Activated naive CD8-positive, alpha-beta T cell treated with anti-CD3 and anti-CD28 coated beads, Interleukin-2, amount 50 U/mL, for 16 hours (primary cell): Measurements from ENCODE around the gene EP300.
"Not testable (repeated sequence)": the region's sequence is repeated elsewhere in the genome, so short reads cannot be mapped to it uniquely, and the experiment has no call there.

Experiments used
- DNase-seq: peaks from one replicate; pipeline ENCODE4 v3.0.0-alpha.2; 2020; ENCODE audit warnings: low read depth, low spot score

Gene EP300

GRCh38 chr22:41147722-41148121 lies 55.3 kb downstream of the EP300 start:
- no peak for DNase-seq

GRCh38 chr22:41152902-41153301 lies 60.5 kb downstream of the EP300 start:
- DNase-seq, result no peak

- DNase-seq, result no peak
Measured at GRCh38 chr22:41157083-41157482, 64.7 kb downstream of the EP300 start.

GRCh38 chr22:41169157-41169556 lies 76.8 kb downstream of the EP300 start:
- no peak for DNase-seq

- no peak for DNase-seq
Measured at GRCh38 chr22:41171996-41172395, 79.6 kb downstream of the EP300 start.

- DNase-seq, result no peak
Measured at GRCh38 chr22:41175546-41175945, 83.2 kb downstream of the EP300 start.

- no peak for DNase-seq
Measured at GRCh38 chr22:41177040-41177621, 84.7 kb downstream of the EP300 start.

GRCh38 chr22:41177622-41178424 lies 85.4 kb downstream of the EP300 start:
- DNase-seq, result no peak

GRCh38 chr22:41178425-41178975 lies 86.1 kb downstream of the EP300 start:
- no peak for DNase-seq

GRCh38 chr22:41180362-41180761 lies 88.0 kb downstream of the EP300 start:
- not testable (repeated sequence) for DNase-seq

GRCh38 chr22:41180926-41181325 lies 88.5 kb downstream of the EP300 start:
- DNase-seq, result no peak

- no peak for DNase-seq
Measured at GRCh38 chr22:41181349-41182241, 89.2 kb downstream of the EP300 start.

GRCh38 chr22:41184679-41185078 lies 92.3 kb downstream of the EP300 start:
- no peak for DNase-seq

GRCh38 chr22:41191467-41191866 lies 99.1 kb downstream of the EP300 start:
- no peak for DNase-seq

GRCh38 chr22:41193829-41194228 lies 101.4 kb downstream of the EP300 start:
- no peak for DNase-seq

- DNase-seq, result peak; percentile 70
Measured at GRCh38 chr22:41197038-41197972, 104.9 kb downstream of the EP300 start.

GRCh38 chr22:41198027-41198580 lies 105.7 kb downstream of the EP300 start:
- DNase-seq, result peak; percentile 23

GRCh38 chr22:41201141-41201540 lies 108.7 kb downstream of the EP300 start:
- DNase-seq, result no peak

GRCh38 chr22:41203118-41203517 lies 110.7 kb downstream of the EP300 start:
- no peak for DNase-seq

GRCh38 chr22:41204066-41204465 lies 111.7 kb downstream of the EP300 start:
- no peak for DNase-seq
